Stimulated activated CD4-positive, alpha-beta T cell treated with anti-CD3 and anti-CD28 coated beads, Interleukin-12 subunit alpha, Interleukin-12 subunit beta, amount 100 ng/mL, for 48 hours (primary cell): Measurements from ENCODE around the gene USP17L18.
A peak's percentile ranks its signal among the peaks of the same experiment; 100 is the strongest.
"Not testable (repeated sequence)": the region's sequence is repeated elsewhere in the genome, so short reads cannot be mapped to it uniquely, and the experiment has no call there.

Experiments used
- DNase-seq, 3 donors: peaks; one replicate each; pipeline ENCODE4 v3.0.0-alpha.2; 2020; ENCODE audit warnings: low read depth in 2 of 3, low spot score in 1 of 3

The USP17L18 gene, protein sequence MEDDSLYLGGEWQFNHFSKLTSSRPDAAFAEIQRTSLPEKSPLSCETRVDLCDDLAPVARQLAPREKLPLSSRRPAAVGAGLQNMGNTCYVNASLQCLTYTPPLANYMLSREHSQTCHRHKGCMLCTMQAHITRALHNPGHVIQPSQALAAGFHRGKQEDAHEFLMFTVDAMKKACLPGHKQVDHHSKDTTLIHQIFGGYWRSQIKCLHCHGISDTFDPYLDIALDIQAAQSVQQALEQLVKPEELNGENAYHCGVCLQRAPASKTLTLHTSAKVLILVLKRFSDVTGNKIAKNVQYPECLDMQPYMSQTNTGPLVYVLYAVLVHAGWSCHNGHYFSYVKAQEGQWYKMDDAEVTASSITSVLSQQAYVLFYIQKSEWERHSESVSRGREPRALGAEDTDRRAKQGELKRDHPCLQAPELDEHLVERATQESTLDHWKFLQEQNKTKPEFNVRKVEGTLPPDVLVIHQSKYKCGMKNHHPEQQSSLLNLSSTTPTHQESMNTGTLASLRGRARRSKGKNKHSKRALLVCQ

DNA sequence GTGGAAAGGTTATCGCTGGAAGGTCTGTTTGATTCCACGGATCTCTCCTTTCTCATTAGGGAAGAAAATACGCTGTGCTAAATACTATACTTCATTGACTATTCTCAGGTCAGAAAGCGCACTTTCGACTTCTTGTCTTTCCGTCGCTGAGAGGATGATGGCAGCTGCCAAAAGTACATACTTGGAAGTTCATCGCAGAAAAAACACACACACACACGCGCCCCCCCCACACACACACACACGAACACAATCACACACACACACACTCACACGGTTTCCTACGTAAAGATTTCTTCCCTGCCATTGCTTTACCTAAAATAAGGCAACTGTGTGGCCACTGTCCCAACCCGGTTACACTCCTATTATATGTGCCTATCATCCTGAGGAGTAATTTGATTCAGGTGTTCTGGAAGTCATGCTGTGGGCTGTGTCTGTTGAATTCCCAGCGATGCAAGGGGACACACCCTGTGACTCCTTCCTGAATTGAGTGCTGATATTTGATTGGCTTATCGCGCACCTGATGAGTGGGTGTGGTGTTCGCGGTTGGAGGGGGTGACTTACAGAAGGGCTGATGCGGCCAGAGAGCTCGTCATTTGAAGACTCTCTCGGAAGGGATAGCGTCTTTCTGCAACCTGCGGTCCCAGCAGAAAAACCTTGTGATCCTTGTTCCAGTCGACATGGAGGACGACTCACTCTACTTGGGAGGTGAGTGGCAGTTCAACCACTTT, at the start of gene USP17L18:
Gene USP17L18 (plus strand): TSS at position 678 of the 728 bp plus-strand sequence. CDS start 0 bp downstream, at position 678.
- DNase-seq, result peak in 1 of 3 donors; percentile 0

DNA sequence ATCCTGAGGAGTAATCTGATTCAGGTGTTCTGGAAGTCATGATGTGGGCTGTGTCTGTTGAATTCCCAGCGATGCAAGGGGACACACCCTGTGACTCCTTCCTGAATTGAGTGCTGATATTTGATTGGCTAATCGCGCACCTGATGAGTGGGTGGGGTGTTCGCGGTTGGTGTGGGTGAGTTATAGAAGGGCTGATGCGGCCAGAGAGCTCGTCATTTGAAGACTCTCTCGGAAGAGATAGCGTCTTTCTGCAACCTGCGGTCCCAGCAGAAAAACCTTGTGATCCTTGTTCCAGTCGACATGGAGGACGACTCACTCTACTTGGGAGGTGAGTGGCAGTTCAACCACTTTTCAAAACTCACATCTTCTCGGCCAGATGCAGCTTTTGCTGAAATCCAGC, 38.1 kb upstream of the USP17L18 start, which contains the start of gene USP17L10:
Gene USP17L10 (plus strand): TSS at position 301 of the 400 bp plus-strand sequence. CDS start 0 bp downstream, at position 301.
- DNase-seq, result not testable (repeated sequence)

GRCh38 chr4:9214701-9215100, 33.7 kb upstream of the USP17L18 start:
- DNase-seq, result not testable (repeated sequence)

DNA sequence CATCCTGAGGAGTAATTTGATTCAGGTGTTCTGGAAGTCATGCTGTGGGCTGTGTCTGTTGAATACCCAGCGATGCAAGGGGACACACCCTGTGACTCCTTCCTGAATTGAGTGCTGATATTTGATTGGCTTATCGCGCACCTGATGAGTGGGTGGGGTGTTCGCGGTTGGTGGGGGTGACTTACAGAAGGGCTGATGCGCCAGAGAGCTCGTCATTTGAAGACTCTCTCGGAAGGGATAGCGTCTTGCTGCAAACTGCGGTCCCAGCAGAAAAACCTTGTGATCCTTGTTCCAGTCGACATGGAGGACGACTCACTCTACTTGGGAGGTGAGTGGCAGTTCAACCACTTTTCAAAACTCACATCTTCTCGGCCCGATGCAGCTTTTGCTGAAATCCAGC, 33.3 kb upstream of the USP17L18 start, which contains the start of gene USP17L11:
Gene USP17L11 (plus strand): TSS at position 301 of the 400 bp plus-strand sequence. CDS start 0 bp downstream, at position 301.
- not testable (repeated sequence) for DNase-seq

DNA sequence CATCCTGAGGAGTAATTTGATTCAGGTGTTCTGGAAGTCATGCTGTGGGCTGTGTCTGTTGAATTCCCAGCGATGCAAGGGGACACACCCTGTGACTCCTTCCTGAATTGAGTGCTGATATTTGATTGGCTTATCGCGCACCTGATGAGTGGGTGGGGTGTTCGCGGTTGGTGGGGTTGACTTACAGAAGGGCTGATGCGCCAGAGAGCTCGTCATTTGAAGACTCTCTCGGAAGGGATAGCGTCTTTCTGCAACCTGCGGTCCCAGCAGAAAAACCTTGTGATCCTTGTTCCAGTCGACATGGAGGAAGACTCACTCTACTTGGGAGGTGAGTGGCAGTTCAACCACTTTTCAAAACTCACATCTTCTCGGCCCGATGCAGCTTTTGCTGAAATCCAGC, 28.6 kb upstream of the USP17L18 start, which contains the start of gene USP17L12:
Gene USP17L12 (plus strand): TSS at position 301 of the 400 bp plus-strand sequence. CDS start 0 bp downstream, at position 301.
- not testable (repeated sequence) for DNase-seq

DNA sequence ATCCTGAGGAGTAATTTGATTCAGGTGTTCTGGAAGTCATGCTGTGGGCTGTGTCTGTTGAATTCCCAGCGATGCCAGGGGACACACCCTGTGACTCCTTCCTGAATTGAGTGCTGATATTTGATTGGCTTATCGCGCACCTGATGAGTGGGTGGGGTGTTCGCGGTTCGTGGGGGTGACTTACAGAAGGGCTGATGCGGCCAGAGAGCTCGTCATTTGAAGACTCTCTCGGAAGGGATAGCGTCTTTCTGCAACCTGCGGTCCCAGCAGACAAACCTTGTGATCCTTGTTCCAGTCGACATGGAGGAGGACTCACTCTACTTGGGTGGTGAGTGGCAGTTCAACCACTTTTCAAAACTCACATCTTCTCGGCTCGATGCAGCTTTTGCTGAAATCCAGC, 23.8 kb upstream of the USP17L18 start, which contains the start of gene USP17L13:
Gene USP17L13 (plus strand): TSS at position 301 of the 400 bp plus-strand sequence. CDS start 0 bp downstream, at position 301.
- DNase-seq, result not testable (repeated sequence)

- DNase-seq, result not testable (repeated sequence)
Measured at GRCh38 chr4:9230249-9230648, 18.2 kb upstream of the USP17L18 start.

- DNase-seq, result not testable (repeated sequence)
Measured at GRCh38 chr4:9234085-9234484, 14.3 kb upstream of the USP17L18 start, which contains the start of gene USP17L15. Gene USP17L15 (plus strand): TSS chr4:9234385. CDS start chr4:9234385, 0 bp downstream.

- DNase-seq, result not testable (repeated sequence)
Measured at GRCh38 chr4:9238461-9238860, 10.0 kb upstream of the USP17L18 start.

DNA sequence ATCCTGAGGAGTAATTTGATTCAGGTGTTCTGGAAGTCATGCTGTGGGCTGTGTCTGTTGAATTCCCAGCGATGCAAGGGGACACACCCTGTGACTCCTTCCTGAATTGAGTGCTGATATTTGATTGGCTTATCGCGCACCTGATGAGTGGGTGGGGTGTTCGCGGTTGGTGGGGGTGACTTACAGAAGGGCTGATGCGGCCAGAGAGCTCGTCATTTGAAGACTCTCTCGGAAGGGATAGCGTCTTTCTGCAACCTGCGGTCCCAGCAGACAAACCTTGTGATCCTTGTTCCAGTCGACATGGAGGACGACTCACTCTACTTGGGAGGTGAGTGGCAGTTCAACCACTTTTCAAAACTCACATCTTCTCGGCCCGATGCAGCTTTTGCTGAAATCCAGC, 4.9 kb upstream of the USP17L18 start, which contains the start of gene USP17L17:
Gene USP17L17 (plus strand): TSS at position 301 of the 400 bp plus-strand sequence. CDS start 0 bp downstream, at position 301.
- not testable (repeated sequence) for DNase-seq

DNA sequence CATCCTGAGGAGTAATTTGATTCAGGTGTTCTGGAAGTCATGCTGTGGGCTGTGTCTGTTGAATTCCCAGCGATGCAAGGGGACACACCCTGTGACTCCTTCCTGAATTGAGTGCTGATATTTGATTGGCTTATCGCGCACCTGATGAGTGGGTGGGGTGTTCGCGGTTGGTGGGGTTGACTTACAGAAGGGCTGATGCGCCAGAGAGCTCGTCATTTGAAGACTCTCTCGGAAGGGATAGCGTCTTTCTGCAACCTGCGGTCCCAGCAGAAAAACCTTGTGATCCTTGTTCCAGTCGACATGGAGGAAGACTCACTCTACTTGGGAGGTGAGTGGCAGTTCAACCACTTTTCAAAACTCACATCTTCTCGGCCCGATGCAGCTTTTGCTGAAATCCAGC, 4.6 kb downstream of the USP17L18 start, which contains the start of gene USP17L19:
Gene USP17L19 (plus strand): TSS at position 301 of the 400 bp plus-strand sequence. CDS start 0 bp downstream, at position 301.
- not testable (repeated sequence) for DNase-seq

DNA sequence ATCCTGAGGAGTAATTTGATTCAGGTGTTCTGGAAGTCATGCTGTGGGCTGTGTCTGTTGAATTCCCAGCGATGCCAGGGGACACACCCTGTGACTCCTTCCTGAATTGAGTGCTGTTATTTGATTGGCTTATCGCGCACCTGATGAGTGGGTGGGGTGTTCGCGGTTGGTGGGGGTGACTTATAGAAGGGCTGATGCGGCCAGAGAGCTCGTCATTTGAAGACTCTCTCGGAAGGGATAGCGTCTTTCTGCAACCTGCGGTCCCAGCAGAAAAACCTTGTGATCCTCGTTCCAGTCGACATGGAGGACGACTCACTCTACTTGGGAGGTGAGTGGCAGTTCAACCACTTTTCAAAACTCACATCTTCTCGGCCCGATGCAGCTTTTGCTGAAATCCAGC, 9.4 kb downstream of the USP17L18 start, which contains the start of gene USP17L20:
Gene USP17L20 (plus strand): TSS at position 301 of the 400 bp plus-strand sequence. CDS start 0 bp downstream, at position 301.
- not testable (repeated sequence) for DNase-seq

DNA sequence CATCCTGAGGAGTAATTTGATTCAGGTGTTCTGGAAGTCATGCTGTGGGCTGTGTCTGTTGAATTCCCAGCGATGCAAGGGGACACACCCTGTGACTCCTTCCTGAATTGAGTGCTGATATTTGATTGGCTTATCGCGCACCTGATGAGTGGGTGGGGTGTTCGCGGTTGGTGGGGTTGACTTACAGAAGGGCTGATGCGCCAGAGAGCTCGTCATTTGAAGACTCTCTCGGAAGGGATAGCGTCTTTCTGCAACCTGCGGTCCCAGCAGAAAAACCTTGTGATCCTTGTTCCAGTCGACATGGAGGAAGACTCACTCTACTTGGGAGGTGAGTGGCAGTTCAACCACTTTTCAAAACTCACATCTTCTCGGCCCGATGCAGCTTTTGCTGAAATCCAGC, 14.1 kb downstream of the USP17L18 start, which contains the start of gene USP17L21:
Gene USP17L21 (plus strand): TSS at position 301 of the 400 bp plus-strand sequence. CDS start 0 bp downstream, at position 301.
- DNase-seq, result not testable (repeated sequence)

- not testable (repeated sequence) for DNase-seq
Measured at GRCh38 chr4:9267319-9267718, 18.9 kb downstream of the USP17L18 start, which contains the start of gene USP17L22. Gene USP17L22 (plus strand): TSS chr4:9267619. CDS start chr4:9267619, 0 bp downstream.

- not testable (repeated sequence) for DNase-seq
Measured at GRCh38 chr4:9271719-9272118, 23.3 kb downstream of the USP17L18 start.
